Neural progenitor cell (in vitro differentiated cells): Measurements from ENCODE around the gene SLC6A12. TPM values are rescaled to one million over a fixed set of nuclear protein-coding genes. Genes with fewer than 3 reads are reported as not detected.

Source experiments
- DNase-seq: peaks from one replicate; pipeline ENCODE4 v3.0.0-alpha.2; 2016; ENCODE audit warnings: low spot score
- H2AFZ ChIP-seq: fragments of 200-600 bp; sonication (generic); replicated peaks from 2 replicates; pipeline ENCODE4 v1.6.1; 2016; ENCODE audit warnings: antibody characterized with exemption
- H3F3A ChIP-seq: fragments of 200-600 bp; sonication (generic); 2 replicates; pipeline ENCODE4 v1.6.1; 2016; ENCODE audit warnings: antibody characterized with exemption, low read depth
- H3K27ac ChIP-seq: fragments of 200-600 bp; sonication (generic); 2 replicates; pipeline ENCODE4 v1.5.1; 2016; ENCODE audit warnings: mild to moderate bottlenecking
- H3K27me3 ChIP-seq: fragments of 200-600 bp; sonication (generic); 2 replicates; pipeline ENCODE4 v1.6.1; 2016; ENCODE audit warnings: mild to moderate bottlenecking, moderate library complexity
- H3K36me3 ChIP-seq: fragments of 200-600 bp; sonication (generic); 2 replicates; pipeline ENCODE4 v1.5.1; 2016
- H3K4me1 ChIP-seq: fragments of 200-600 bp; sonication (generic); 2 replicates; pipeline ENCODE4 v1.6.1; 2016; ENCODE audit warnings: mixed run types
- H3K4me2 ChIP-seq: fragments of 200-600 bp; sonication (generic); 2 replicates; pipeline ENCODE4 v1.6.1; 2016
- H3K4me3 ChIP-seq: fragments of 200-600 bp; sonication (generic); 2 replicates; pipeline ENCODE4 v1.5.1; 2016
- H3K79me2 ChIP-seq: fragments of 200-600 bp; sonication (generic); 2 replicates; pipeline ENCODE4 v1.6.1; 2016; ENCODE audit warnings: low read depth
- H3K9ac ChIP-seq: fragments of 200-600 bp; sonication (generic); 2 replicates; pipeline ENCODE4 v1.6.1; 2016
- H3K9me3 ChIP-seq: fragments of 200-600 bp; sonication (generic); 2 replicates; pipeline ENCODE4 v1.5.1; 2016; ENCODE audit warnings: low read depth
- H4K20me1 ChIP-seq: fragments of 200-600 bp; sonication (generic); 2 replicates; pipeline ENCODE4 v1.6.1; 2016; ENCODE audit warnings: low read depth
- H3K27ac Mint-ChIP-seq: 3 replicates; pipeline ENCODE4 v1.8.0; 2021; ENCODE audit warnings: mixed read lengths
- H3K27me3 Mint-ChIP-seq: 2 replicates; pipeline ENCODE4 v1.8.0; 2022; ENCODE audit warnings: low read depth, mild to moderate bottlenecking, inconsistent platforms, moderate library complexity, mixed read lengths; ENCODE audit not compliant: insufficient read depth
- H3K36me3 Mint-ChIP-seq: 3 replicates; pipeline ENCODE4 v1.8.0; 2021; ENCODE audit warnings: mixed read lengths
- H3K4me1 Mint-ChIP-seq: 3 replicates; pipeline ENCODE4 v1.8.0; 2021; ENCODE audit warnings: mixed read lengths
- H3K4me3 Mint-ChIP-seq: 3 replicates; pipeline ENCODE4 v1.8.0; 2021; ENCODE audit warnings: mild to moderate bottlenecking, moderate library complexity, mixed read lengths
- H3K9me3 Mint-ChIP-seq: 3 replicates; pipeline ENCODE4 v1.8.0; 2020; ENCODE audit warnings: mixed read lengths
- EZH2 ChIP-seq: fragments of 200-600 bp; sonication (generic); IDR thresholded peaks from 2 replicates; pipeline ENCODE4 v1.6.1; 2017; ENCODE audit warnings: antibody characterized with exemption, mild to moderate bottlenecking, moderate library complexity
- EZH2phosphoT487 ChIP-seq: fragments of 200-600 bp; sonication (generic); IDR thresholded peaks from 2 replicates; pipeline ENCODE4 v1.6.1; 2017; ENCODE audit warnings: antibody characterized with exemption
- total RNA-seq: library from RNA; depleted of rRNA; stranded (reverse); fragments of >200 nt; gene quantifications from 2 replicates; pipeline ENCODE4 v1.2.3, GENCODE V29; 2015; ENCODE audit warnings: low replicate concordance
- TF ChIP-seq, protein P1 (sequence below): fragments of 200-600 bp; sonication (generic); IDR thresholded peaks from 2 replicates; pipeline ENCODE4 v1.5.1; 2017; ENCODE audit warnings: antibody characterized with exemption, mild to moderate bottlenecking

The SLC6A12 gene
- total RNA-seq, 1 donor from 2014 or later, result not detected

DNA sequence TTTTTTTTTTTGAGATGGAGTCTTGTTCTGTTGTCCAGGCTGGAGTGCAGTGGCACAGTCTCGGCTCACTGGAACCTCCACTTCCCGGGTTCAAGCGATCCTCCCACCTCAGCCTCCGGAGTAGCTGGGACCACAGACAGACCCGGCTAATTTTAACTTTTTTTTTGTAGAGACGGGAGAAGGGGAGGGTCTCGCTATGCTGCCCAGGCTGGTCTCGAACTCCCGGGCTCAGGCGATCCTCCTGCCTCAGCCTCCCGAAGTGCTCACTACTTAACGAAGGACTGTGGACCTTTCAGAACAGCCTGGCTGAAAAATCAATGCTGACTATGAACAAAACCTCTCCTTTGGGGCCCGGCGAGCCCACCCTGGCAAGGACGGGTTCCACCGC is 10.9 kb downstream of the SLC6A12 start:
- H3K27me3 ChIP-seq, result peaks cover 100% of the 10 kb centered on the region
- no peak overlapping the region for H3K27ac Mint-ChIP-seq
- H3K4me3 Mint-ChIP-seq, result peak overlapping the region; percentile 13
- H3K36me3 Mint-ChIP-seq, result no peaks in the 10 kb centered on the region
- no peaks in the 10 kb centered on the region for H3K9me3 Mint-ChIP-seq
- H3K4me3 ChIP-seq, result peak overlapping the region; percentile 72
- no peak overlapping the region for H3K9ac ChIP-seq
- H3K27ac ChIP-seq, result no peak overlapping the region
- H3K4me2 ChIP-seq, result peak overlapping the region; percentile 83
- peaks cover 15% of the 10 kb centered on the region for H3K4me1 Mint-ChIP-seq
- peaks cover 49% of the 10 kb centered on the region for H3K27me3 Mint-ChIP-seq
- DNase-seq, result no peak
- H4K20me1 ChIP-seq, result no peaks in the 10 kb centered on the region
- no peaks in the 10 kb centered on the region for H3K79me2 ChIP-seq
- H3K4me1 ChIP-seq, result peaks cover 6% of the 10 kb centered on the region
- H3K36me3 ChIP-seq, result no peaks in the 10 kb centered on the region
- no peaks in the 10 kb centered on the region for H3K9me3 ChIP-seq
- H3F3A ChIP-seq, result peaks cover 15% of the 10 kb centered on the region
- peak overlapping the region; percentile 96 for H2AFZ ChIP-seq
- TF ChIP-seq EZH2 (no peak), EZH2phosphoT487 (no peak)
- TF ChIP-seq, protein P1, sequence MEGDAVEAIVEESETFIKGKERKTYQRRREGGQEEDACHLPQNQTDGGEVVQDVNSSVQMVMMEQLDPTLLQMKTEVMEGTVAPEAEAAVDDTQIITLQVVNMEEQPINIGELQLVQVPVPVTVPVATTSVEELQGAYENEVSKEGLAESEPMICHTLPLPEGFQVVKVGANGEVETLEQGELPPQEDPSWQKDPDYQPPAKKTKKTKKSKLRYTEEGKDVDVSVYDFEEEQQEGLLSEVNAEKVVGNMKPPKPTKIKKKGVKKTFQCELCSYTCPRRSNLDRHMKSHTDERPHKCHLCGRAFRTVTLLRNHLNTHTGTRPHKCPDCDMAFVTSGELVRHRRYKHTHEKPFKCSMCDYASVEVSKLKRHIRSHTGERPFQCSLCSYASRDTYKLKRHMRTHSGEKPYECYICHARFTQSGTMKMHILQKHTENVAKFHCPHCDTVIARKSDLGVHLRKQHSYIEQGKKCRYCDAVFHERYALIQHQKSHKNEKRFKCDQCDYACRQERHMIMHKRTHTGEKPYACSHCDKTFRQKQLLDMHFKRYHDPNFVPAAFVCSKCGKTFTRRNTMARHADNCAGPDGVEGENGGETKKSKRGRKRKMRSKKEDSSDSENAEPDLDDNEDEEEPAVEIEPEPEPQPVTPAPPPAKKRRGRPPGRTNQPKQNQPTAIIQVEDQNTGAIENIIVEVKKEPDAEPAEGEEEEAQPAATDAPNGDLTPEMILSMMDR, result no peak

DNA sequence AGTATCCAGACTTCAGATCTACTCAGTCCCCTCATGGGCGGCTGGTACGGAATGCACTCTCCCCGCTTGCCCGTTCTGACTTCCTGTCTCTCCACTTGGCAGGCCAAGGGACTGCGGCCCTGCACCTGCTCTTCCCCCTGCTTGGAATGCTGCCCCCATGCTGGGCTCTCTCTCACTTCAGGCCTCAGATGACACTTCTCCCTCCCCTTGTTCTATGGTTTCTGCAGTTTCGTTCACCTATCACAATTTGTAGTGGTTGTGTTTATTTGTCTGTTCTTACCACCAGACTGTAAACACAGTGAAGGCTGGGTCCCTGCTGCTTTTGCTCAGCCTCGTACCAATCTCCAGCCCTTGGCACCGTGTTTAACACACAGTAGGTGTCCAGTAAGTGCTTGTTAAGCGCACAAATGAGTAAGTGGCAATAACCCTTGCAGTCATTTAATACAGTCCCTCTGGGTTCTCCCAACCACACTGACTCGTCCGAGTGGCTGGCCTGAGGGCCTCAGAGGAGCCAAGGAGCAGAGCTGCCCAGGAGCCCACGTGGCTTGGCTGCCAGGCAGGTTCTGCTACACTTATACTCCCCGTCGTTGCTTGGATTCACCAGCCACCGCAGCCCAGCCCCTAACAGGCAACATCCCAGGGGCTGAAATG is 11.8 kb downstream of the SLC6A12 start:
- peaks cover 15% of the 10 kb centered on the region for H3K4me1 Mint-ChIP-seq
- H3K4me1 ChIP-seq, result peaks cover 6% of the 10 kb centered on the region
- no peaks in the 10 kb centered on the region for H4K20me1 ChIP-seq
- no peak overlapping the region for H3K4me2 ChIP-seq
- H3F3A ChIP-seq, result peaks cover 15% of the 10 kb centered on the region
- peak; percentile 55 for DNase-seq
- TF ChIP-seq EZH2 (no peak), EZH2phosphoT487 (peak; percentile 56)
- H3K4me3 ChIP-seq, result no peak overlapping the region
- no peak overlapping the region for H3K27ac ChIP-seq
- no peaks in the 10 kb centered on the region for H3K79me2 ChIP-seq
- H3K27ac Mint-ChIP-seq, result no peak overlapping the region
- peaks cover 3% of the 10 kb centered on the region for H3K9me3 Mint-ChIP-seq
- peak overlapping the region; percentile 76 for H3K4me3 Mint-ChIP-seq
- H3K27me3 ChIP-seq, result peaks cover 100% of the 10 kb centered on the region
- no peaks in the 10 kb centered on the region for H3K9me3 ChIP-seq
- peaks cover 53% of the 10 kb centered on the region for H3K27me3 Mint-ChIP-seq
- no peak overlapping the region for H3K9ac ChIP-seq
- H3K36me3 Mint-ChIP-seq, result no peaks in the 10 kb centered on the region
- H3K36me3 ChIP-seq, result no peaks in the 10 kb centered on the region
- H2AFZ ChIP-seq, result no peak overlapping the region

DNA sequence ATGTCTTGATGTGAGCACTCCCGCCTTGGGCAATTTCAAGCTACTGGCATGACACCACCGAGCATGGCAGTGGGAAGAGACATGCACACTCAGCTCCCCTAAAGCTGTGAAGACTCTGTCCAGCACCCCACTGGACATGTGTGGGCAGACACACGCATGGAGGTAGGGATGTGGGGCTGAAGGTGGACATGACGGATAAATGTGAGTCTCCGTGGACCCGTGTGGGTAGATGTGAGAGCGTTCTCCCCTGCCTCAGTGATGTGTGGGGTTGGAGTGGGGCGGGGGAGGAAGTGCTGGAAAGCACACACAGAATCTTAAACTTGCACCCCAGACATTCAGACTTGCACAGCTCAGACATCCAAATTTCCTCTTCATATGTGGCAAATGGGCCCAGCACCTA is 12.6 kb downstream of the SLC6A12 start:
- H3K4me3 ChIP-seq, result no peak overlapping the region
- Mint-ChIP-seq H3K9me3 (peaks cover 7% of the 10 kb centered on the region), H3K4me3 (peak overlapping the region; percentile 24), H3K27me3 (peaks cover 49% of the 10 kb centered on the region), H3K27ac (no peak overlapping the region), H3K36me3 (no peaks in the 10 kb centered on the region), H3K4me1 (peaks cover 15% of the 10 kb centered on the region)
- peaks cover 15% of the 10 kb centered on the region for H3F3A ChIP-seq
- H3K27me3 ChIP-seq, result peaks cover 93% of the 10 kb centered on the region
- H2AFZ ChIP-seq, result no peak overlapping the region
- TF ChIP-seq EZH2 (no peak), EZH2phosphoT487 (no peak)
- TF ChIP-seq, protein P1, result no peak
- no peaks in the 10 kb centered on the region for H3K36me3 ChIP-seq
- H3K9ac ChIP-seq, result no peak overlapping the region
- no peak for DNase-seq
- no peak overlapping the region for H3K4me2 ChIP-seq
- H4K20me1 ChIP-seq, result no peaks in the 10 kb centered on the region
- peaks cover 6% of the 10 kb centered on the region for H3K4me1 ChIP-seq
- no peaks in the 10 kb centered on the region for H3K9me3 ChIP-seq
- H3K79me2 ChIP-seq, result no peaks in the 10 kb centered on the region
- H3K27ac ChIP-seq, result no peak overlapping the region

GRCh38 chr12:198705-199104 is 15.3 kb downstream of the SLC6A12 start:
- H3K4me1 Mint-ChIP-seq, result peaks cover 13% of the 10 kb centered on the region
- Histone ChIP-seq H3K36me3 (no peaks in the 10 kb centered on the region), H3F3A (peaks cover 15% of the 10 kb centered on the region), H3K4me2 (no peak overlapping the region), H4K20me1 (no peaks in the 10 kb centered on the region), H3K27ac (no peak overlapping the region), H3K9ac (no peak overlapping the region), H3K4me3 (no peak overlapping the region), H3K27me3 (peaks cover 71% of the 10 kb centered on the region), H3K79me2 (no peaks in the 10 kb centered on the region), H3K9me3 (no peaks in the 10 kb centered on the region), H2AFZ (no peak overlapping the region), H3K4me1 (peaks cover 6% of the 10 kb centered on the region)
- H3K4me3 Mint-ChIP-seq, result no peak overlapping the region
- TF ChIP-seq EZH2phosphoT487 (no peak), EZH2 (no peak)
- TF ChIP-seq, protein P1, result no peak
- peaks cover 42% of the 10 kb centered on the region for H3K27me3 Mint-ChIP-seq
- H3K36me3 Mint-ChIP-seq, result no peaks in the 10 kb centered on the region
- no peak for DNase-seq
- H3K27ac Mint-ChIP-seq, result no peak overlapping the region
- peaks cover 7% of the 10 kb centered on the region for H3K9me3 Mint-ChIP-seq
